ENCODE measurements around the gene LIFR.

GRCh38 chr5:38582975-38583319, 26.5 kb upstream of the LIFR start:
- TF ChIP-seq CTCF (IDR thresholded peaks at IDR 0.05) (no peak), POLR2A (IDR thresholded peaks at IDR 0.05) (no peak)
